CD14-positive monocyte (primary cell): Measurements from ENCODE around the gene NOD2. TPM values are rescaled to one million over a fixed set of nuclear protein-coding genes. Genes with fewer than 3 reads are reported as not detected.

ENCODE experiments used
- DNase-seq, 3 donors: peaks; one replicate each; pipeline ENCODE4 v3.0.0-alpha.2; 2011 to 2022
- H2AFZ ChIP-seq: 2 replicates; pipeline ENCODE4 v1.6.0; 2012; ENCODE audit warnings: mild to moderate bottlenecking, low read depth, low read length, inconsistent platforms; ENCODE audit not compliant: insufficient read depth, poor library complexity, severe bottlenecking
- H3K27ac ChIP-seq, 2 donors: 1 replicate in 1 of 2; 2 replicates in 1 of 2; pipeline ENCODE4 v1.5.1; 2012 to 2013; ENCODE audit warnings: low read length in 2 of 2, control low read depth in 1 of 2, inconsistent platforms in 1 of 2, low read depth in 1 of 2, mild to moderate bottlenecking in 1 of 2
- H3K27me3 ChIP-seq, 2 donors: one replicate each; pipeline versions ENCODE4 v1.6.0 to v1.6.1; 2011 to 2013; ENCODE audit warnings: low read length in 2 of 2; ENCODE audit not compliant: control insufficient read depth in 2 of 2, insufficient read depth in 2 of 2
- H3K36me3 ChIP-seq, 2 donors: replicated peaks in 1 of 2; 1 replicate in 1 of 2; 2 replicates in 1 of 2; pipeline versions ENCODE4 v1.5.1 to v1.6.1; 2012 to 2013; ENCODE audit warnings: low read length in 2 of 2, control low read depth in 1 of 2, inconsistent platforms in 1 of 2, mild to moderate bottlenecking in 1 of 2; ENCODE audit not compliant: insufficient read depth in 2 of 2, control insufficient read depth in 1 of 2
- H3K4me1 ChIP-seq, 2 donors: 1 replicate in 1 of 2; 2 replicates in 1 of 2; pipeline versions ENCODE4 v1.5.1 to v1.6.1; 2012 to 2013; ENCODE audit warnings: low read length in 2 of 2, control low read depth in 1 of 2, inconsistent platforms in 1 of 2, mild to moderate bottlenecking in 1 of 2, moderate library complexity in 1 of 2; ENCODE audit not compliant: insufficient read depth in 2 of 2, control insufficient read depth in 1 of 2
- H3K4me2 ChIP-seq: replicated peaks from 2 replicates; pipeline ENCODE3; 2012; ENCODE audit warnings: low read length, moderate library complexity, mild to moderate bottlenecking; ENCODE audit not compliant: poor library complexity, severe bottlenecking; ENCODE audit errors: extremely low read depth
- H3K4me3 ChIP-seq, 3 experiments: fragments of 200-600 bp in 1 of 3; sonication (generic) in 1 of 3; replicated peaks in 1 of 3; 1 replicate in 2 of 3; 2 replicates in 1 of 3; pipeline ENCODE4 v1.5.1; 2011 to 2013; ENCODE audit warnings: low read length in 3 of 3, mild to moderate bottlenecking in 3 of 3, control low read depth in 2 of 3, low read depth in 2 of 3, inconsistent platforms in 1 of 3, moderate library complexity in 1 of 3
- H3K79me2 ChIP-seq: 2 replicates; pipeline ENCODE4 v1.6.0; 2012; ENCODE audit warnings: mild to moderate bottlenecking, control low read depth, inconsistent platforms, low read length, moderate library complexity; ENCODE audit not compliant: insufficient read depth
- H3K9ac ChIP-seq: 2 replicates; pipeline ENCODE4 v1.6.0; 2017; ENCODE audit warnings: low read length, mild to moderate bottlenecking; ENCODE audit not compliant: insufficient read depth, poor library complexity, severe bottlenecking
- H3K9me3 ChIP-seq, 2 donors: replicated peaks in 1 of 2; 1 replicate in 1 of 2; 2 replicates in 1 of 2; pipeline versions ENCODE4 v1.5.1 to v1.6.1; 2012 to 2013; ENCODE audit warnings: low read length in 2 of 2, control low read depth in 1 of 2; ENCODE audit not compliant: control insufficient read depth in 1 of 2, insufficient read depth in 1 of 2
- H4K20me1 ChIP-seq: 2 replicates; pipeline ENCODE4 v1.6.0; 2012; ENCODE audit warnings: mild to moderate bottlenecking, low read length, control low read depth, moderate library complexity; ENCODE audit not compliant: insufficient read depth
- H3K27ac Mint-ChIP-seq, 7 donors: one replicate each; pipeline ENCODE4 v1.8.0; 2020; ENCODE audit warnings: mild to moderate bottlenecking in 7 of 7, mixed read lengths in 7 of 7, moderate library complexity in 6 of 7, inconsistent platforms in 2 of 7
- H3K27me3 Mint-ChIP-seq, 3 donors: one replicate each; pipeline ENCODE4 v1.8.0; 2021 to 2022; ENCODE audit warnings: low read depth in 3 of 3, mild to moderate bottlenecking in 3 of 3, mixed read lengths in 3 of 3, moderate library complexity in 3 of 3, inconsistent platforms in 1 of 3
- H3K36me3 Mint-ChIP-seq, 2 donors: one replicate each; pipeline ENCODE4 v1.8.0; 2020; ENCODE audit warnings: mixed read lengths in 2 of 2, inconsistent platforms in 1 of 2, mild to moderate bottlenecking in 1 of 2
- H3K4me1 Mint-ChIP-seq: one replicate; pipeline ENCODE4 v1.8.0; 2020; ENCODE audit warnings: mild to moderate bottlenecking, mixed read lengths
- H3K4me3 Mint-ChIP-seq, 2 donors: one replicate each; pipeline ENCODE4 v1.8.0; 2020; ENCODE audit warnings: mild to moderate bottlenecking in 2 of 2, mixed read lengths in 2 of 2, moderate library complexity in 1 of 2
- H3K9me3 Mint-ChIP-seq, 7 donors: one replicate each; pipeline ENCODE4 v1.8.0; 2020 to 2022; ENCODE audit warnings: mixed read lengths in 7 of 7, mild to moderate bottlenecking in 6 of 7, moderate library complexity in 6 of 7, inconsistent platforms in 2 of 7
- CTCF ChIP-seq: fragments of 200-600 bp; IDR thresholded peaks from one replicate; pipeline ENCODE4 v1.8.0; 2022; ENCODE audit warnings: antibody characterized with exemption, mild to moderate bottlenecking
- WGBS: methylation state at CpG from one replicate; pipeline ENCODE4 v1.1.5; 2013; ENCODE audit warnings: missing lambda C conversion rate; ENCODE audit not compliant: insufficient coverage; 5-methylcytosine and 5-hydroxymethylcytosine counted together
- intact Hi-C, 2 donors: fragments of 100-400 bp; cut with micrococcal nuclease; formaldehyde crosslinking; loops; one replicate each; pipeline versions ENCODE4 v1.15.0 to v1.15.1; 2023
- polyA plus RNA-seq, 3 donors: library from polyadenylated mRNA; depleted of rRNA in 1 of 3; unstranded in 2 of 3; stranded (reverse) in 1 of 3; fragments of 300-500 nt in 2 of 3; fragments of >200 nt in 1 of 3; fragmentation: Illumina TruSeq in 2 of 3; gene quantifications; 1 replicate in 2 of 3; 2 replicates in 1 of 3; pipeline ENCODE4 v1.2.3, GENCODE V29; 2012 to 2021

Gene NOD2
- polyA plus RNA-seq, 3 donors: 18.5 to 83.3 (median 29.7) TPM

- H3K79me2 ChIP-seq: peaks cover 75% of the 10 kb centered on the region
- H3K9me3 ChIP-seq: peaks cover 0 to 6% of the 10 kb centered on the region in 2 donors
- H3K9me3 Mint-ChIP-seq: peaks cover 0 to 10% (median 3%) of the 10 kb centered on the region in 7 donors
- H4K20me1 ChIP-seq: peaks cover 99% of the 10 kb centered on the region
- no peak overlapping the region for H2AFZ ChIP-seq
- no peak overlapping the region for H3K27ac ChIP-seq
- H3K36me3 ChIP-seq: peaks cover 43 to 69% of the 10 kb centered on the region in 2 donors
- WGBS: 100% methylated on average over 1 of the region's 3 CpGs
- H3K36me3 Mint-ChIP-seq: peaks cover 55 to 59% of the 10 kb centered on the region in 2 donors
- H3K4me1 Mint-ChIP-seq: peaks cover 3% of the 10 kb centered on the region
- no peak overlapping the region for H3K9ac ChIP-seq
- H3K27me3 ChIP-seq: no peaks in the 10 kb centered on the region
- no peak for DNase-seq
- no peak overlapping the region for H3K27ac Mint-ChIP-seq
- no peak overlapping the region for H3K4me3 Mint-ChIP-seq
- no peak for TF ChIP-seq CTCF
- peaks cover 0 to 1% (median 0%) of the 10 kb centered on the region in 3 donors for H3K27me3 Mint-ChIP-seq
- H3K4me3 ChIP-seq: no peak overlapping the region
- H3K4me1 ChIP-seq: no peaks in the 10 kb centered on the region
- intact Hi-C loops: no loop called here
- no peak overlapping the region for H3K4me2 ChIP-seq
Measured at GRCh38 chr16:50771366-50771765, 78.0 kb downstream of the NOD2 start.

GRCh38 chr16:50774405-50774804, 81.0 kb downstream of the NOD2 start:
- Histone ChIP-seq H3K27ac (no peak overlapping the region), H3K36me3 (peaks cover 56 to 79% of the 10 kb centered on the region in 2 donors), H3K4me3 (no peak overlapping the region), H3K9me3 (no peaks in the 10 kb centered on the region), H3K27me3 (no peaks in the 10 kb centered on the region), H3K9ac (no peak overlapping the region), H3K4me2 (no peak overlapping the region), H2AFZ (no peak overlapping the region), H4K20me1 (peaks cover 88% of the 10 kb centered on the region), H3K79me2 (peaks cover 47% of the 10 kb centered on the region), H3K4me1 (no peaks in the 10 kb centered on the region)
- Mint-ChIP-seq H3K36me3 (peaks cover 54 to 58% of the 10 kb centered on the region in 2 donors), H3K4me3 (no peak overlapping the region), H3K27me3 (peaks cover 0 to 1% (median 0%) of the 10 kb centered on the region in 3 donors), H3K4me1 (peaks cover 3% of the 10 kb centered on the region), H3K27ac (no peak overlapping the region), H3K9me3 (peaks cover 0 to 4% (median 0%) of the 10 kb centered on the region in 7 donors)
- WGBS: no CpG with 5 or more reads among the region's 5 CpGs
- intact Hi-C loops: no loop called here
- no peak for DNase-seq
- no peak for TF ChIP-seq CTCF
